WTC11 (cell line): ENCODE data around the gene MX2. TPM values are rescaled to one million over a fixed set of nuclear protein-coding genes. Genes with fewer than 3 reads are reported as not detected.
A peak's percentile ranks its signal among the peaks of the same experiment; 100 is the strongest.

ENCODE experiments used
- ATAC-seq: fragments of 200-7000 bp; cut with Tn5 transposase; 2 replicates; pipeline ENCODE4 v1.10.0; 2021; ENCODE audit warnings: mild to moderate bottlenecking, moderate library complexity
- CTCF ChIA-PET: fragments of 300-600 bp; sonication (Branson Sonifier 250); formaldehyde crosslinking; loops from one replicate; lab custom pipeline; 2021; ENCODE audit warnings: antibody characterized with exemption; lab: Charles Lee
- POLR2A ChIA-PET: fragments of 350-600 bp; sonication (Branson Sonifier 250); formaldehyde crosslinking; loops from one replicate; lab custom pipeline; 2021; ENCODE audit warnings: antibody characterized with exemption; lab: Charles Lee
- DNase-seq: peaks from one replicate; pipeline ENCODE4 v3.0.0; 2021; ENCODE audit warnings: low spot score
- H3K27ac Mint-ChIP-seq: 2 replicates; pipeline ENCODE4 v1.8.0; 2021; ENCODE audit warnings: mixed read lengths
- H3K27me3 Mint-ChIP-seq: 2 replicates; pipeline ENCODE4 v1.8.0; 2021; ENCODE audit warnings: low read depth, mild to moderate bottlenecking, moderate library complexity, mixed read lengths
- H3K36me3 Mint-ChIP-seq: 2 replicates; pipeline ENCODE4 v1.8.0; 2021; ENCODE audit warnings: mixed read lengths
- H3K4me1 Mint-ChIP-seq: 2 replicates; pipeline ENCODE4 v1.8.0; 2022; ENCODE audit warnings: mixed read lengths
- H3K4me3 Mint-ChIP-seq: 2 replicates; pipeline ENCODE4 v1.8.0; 2021; ENCODE audit warnings: mild to moderate bottlenecking, moderate library complexity, mixed read lengths
- H3K9me3 Mint-ChIP-seq: 2 replicates; pipeline ENCODE4 v1.8.0; 2021; ENCODE audit warnings: mixed read lengths
- ATF1 ChIP-seq: sonication (generic); formaldehyde crosslinking; IDR thresholded peaks from 2 replicates; pipeline ENCODE4 v1.8.1; 2023; ENCODE audit warnings: mild to moderate bottlenecking, moderate library complexity, missing genetic modification reagents
- CBFB ChIP-seq: sonication (generic); formaldehyde crosslinking; IDR thresholded peaks from 2 replicates; pipeline ENCODE4 v1.8.1; 2022; ENCODE audit warnings: mild to moderate bottlenecking, low read depth, missing genetic modification reagents
- E2F5 ChIP-seq: sonication (generic); formaldehyde crosslinking; IDR thresholded peaks from 2 replicates; pipeline ENCODE4 v1.8.1; 2022; ENCODE audit warnings: mild to moderate bottlenecking, moderate library complexity, missing genetic modification reagents
- ESRRA ChIP-seq: sonication (generic); formaldehyde crosslinking; IDR thresholded peaks from 2 replicates; pipeline ENCODE4 v1.8.1; 2022; ENCODE audit warnings: mild to moderate bottlenecking, missing genetic modification reagents, borderline replicate concordance
- ETV6 ChIP-seq: sonication (generic); formaldehyde crosslinking; IDR thresholded peaks from 2 replicates; pipeline ENCODE4 v1.8.1; 2022; ENCODE audit warnings: mild to moderate bottlenecking, missing genetic modification reagents
- IRF1 ChIP-seq: sonication (generic); formaldehyde crosslinking; IDR thresholded peaks from 2 replicates; pipeline ENCODE4 v1.8.0; 2023; ENCODE audit warnings: missing genetic modification reagents
- JUN ChIP-seq: sonication (generic); formaldehyde crosslinking; IDR thresholded peaks from 2 replicates; pipeline ENCODE4 v1.8.0; 2023; ENCODE audit warnings: mild to moderate bottlenecking, missing genetic modification reagents
- MXD4 ChIP-seq: fragments of 250-450 bp; sonication (Bioruptor Pico); IDR thresholded peaks from 2 replicates; pipeline ENCODE4 v1.8.0; 2021; ENCODE audit warnings: mild to moderate bottlenecking, moderate library complexity, borderline replicate concordance
- NFATC4 ChIP-seq: fragments of 250-450 bp; sonication (Bioruptor Pico); IDR thresholded peaks from 2 replicates; pipeline ENCODE4 v1.9.0; 2021; ENCODE audit warnings: mild to moderate bottlenecking
- NFE2L1 ChIP-seq: sonication (generic); formaldehyde crosslinking; IDR thresholded peaks from 2 replicates; pipeline ENCODE4 v1.8.1; 2023; ENCODE audit warnings: missing genetic modification reagents
- NR1H2 ChIP-seq: sonication (generic); formaldehyde crosslinking; IDR thresholded peaks from 2 replicates; pipeline ENCODE4 v1.9.0; 2021; ENCODE audit warnings: mild to moderate bottlenecking, moderate library complexity, missing genetic modification reagents
- NR3C1 ChIP-seq: sonication (generic); formaldehyde crosslinking; conservative IDR thresholded peaks from 2 replicates; pipeline ENCODE4 v1.8.1; 2023; ENCODE audit warnings: low read depth, mild to moderate bottlenecking, missing genetic modification reagents
- PRDM15 ChIP-seq: sonication (generic); formaldehyde crosslinking; IDR thresholded peaks from 2 replicates; pipeline ENCODE4 v1.8.0; 2022; ENCODE audit warnings: missing genetic modification reagents
- RELA ChIP-seq: sonication (generic); formaldehyde crosslinking; IDR thresholded peaks from 2 replicates; pipeline ENCODE4 v1.8.1; 2022; ENCODE audit warnings: missing genetic modification reagents, mild to moderate bottlenecking, borderline replicate concordance
- SP1 ChIP-seq: sonication (generic); formaldehyde crosslinking; conservative IDR thresholded peaks from 2 replicates; pipeline ENCODE4 v1.8.1; 2022; ENCODE audit warnings: missing genetic modification reagents
- STAT6 ChIP-seq: sonication (generic); formaldehyde crosslinking; conservative IDR thresholded peaks from 2 replicates; pipeline ENCODE4 v1.8.1; 2023; ENCODE audit warnings: mild to moderate bottlenecking, low read depth, missing genetic modification reagents, moderate library complexity
- USF1 ChIP-seq: sonication (generic); formaldehyde crosslinking; IDR thresholded peaks from 2 replicates; pipeline ENCODE4 v1.8.0; 2022; ENCODE audit warnings: mild to moderate bottlenecking, missing genetic modification reagents
- ZMAT4 ChIP-seq: fragments of 250-450 bp; sonication (Bioruptor Pico); IDR thresholded peaks from 2 replicates; pipeline ENCODE4 v1.9.0; 2021; ENCODE audit warnings: mild to moderate bottlenecking
- ZNF121 ChIP-seq: sonication (generic); formaldehyde crosslinking; IDR thresholded peaks from 2 replicates; pipeline ENCODE4 v1.8.0; 2023; ENCODE audit warnings: missing genetic modification reagents
- ZNF138 ChIP-seq: sonication (generic); formaldehyde crosslinking; conservative IDR thresholded peaks from 2 replicates; pipeline ENCODE4 v1.8.1; 2022; ENCODE audit warnings: mild to moderate bottlenecking, moderate library complexity, missing genetic modification reagents
- ZNF263 ChIP-seq: sonication (generic); formaldehyde crosslinking; IDR thresholded peaks from 2 replicates; pipeline ENCODE4 v1.8.1; 2022; ENCODE audit warnings: low read depth, mild to moderate bottlenecking, moderate library complexity, missing genetic modification reagents
- ZNF317 ChIP-seq: sonication (generic); formaldehyde crosslinking; IDR thresholded peaks from 2 replicates; pipeline ENCODE4 v1.8.1; 2023; ENCODE audit warnings: low read depth, mild to moderate bottlenecking, moderate library complexity, missing genetic modification reagents, borderline replicate concordance
- ZSCAN18 ChIP-seq: fragments of 250-450 bp; sonication (Bioruptor Pico); IDR thresholded peaks from 2 replicates; pipeline ENCODE4 v2.1.2; 2022; ENCODE audit warnings: mild to moderate bottlenecking, moderate library complexity
- total RNA-seq: library from RNA; stranded (reverse); gene quantifications from 3 replicates; pipeline ENCODE4 v1.2.3, GENCODE V29; 2021

MX2 gene
- total RNA-seq, 1 experiment from 2014 or later = 2.6 TPM

GRCh38 chr21:41358193-41359166 is 3.3 kb upstream of the MX2 start:
- ChIA-PET CTCF (interaction anchor here (0.6 to 3.1 kb wide), 15 partner anchors 11 to 202 kb away, joined by 3 to 76 read pairs (median 4); no protein-coding TSS in a partner anchor), POLR2A (no interaction called here)
- ATAC-seq (no peak), DNase-seq (no peak)
- TF ChIP-seq ZNF317 (no peak), ZMAT4 (CRISPR knock-in tag) (no peak), NR3C1 (no peak), RELA (CRISPR knock-in tag) (no peak), ZNF121 (CRISPR knock-in tag) (no peak), NR1H2 (CRISPR knock-in tag) (no peak), ZNF263 (CRISPR knock-in tag) (no peak), NFATC4 (no peak), IRF1 (CRISPR knock-in tag) (no peak), NFE2L1 (CRISPR knock-in tag) (no peak), ESRRA (no peak), STAT6 (CRISPR knock-in tag) (no peak)
- Mint-ChIP-seq H3K4me1 (peaks cover 18% of the 10 kb centered on the region), H3K36me3 (no peaks in the 10 kb centered on the region), H3K27ac (no peak overlapping the region), H3K27me3 (no peaks in the 10 kb centered on the region), H3K4me3 (no peak overlapping the region), H3K9me3 (no peaks in the 10 kb centered on the region)

GRCh38 chr21:41359286-41359685 is 2.5 kb upstream of the MX2 start:
- POLR2A ChIA-PET = no interaction called here
- H3K4me3 Mint-ChIP-seq = no peak overlapping the region
- no peaks in the 10 kb centered on the region for H3K9me3 Mint-ChIP-seq
- DNase-seq (peak; percentile 58), ATAC-seq (peak; percentile 85)
- H3K36me3 Mint-ChIP-seq = no peaks in the 10 kb centered on the region
- CTCF ChIA-PET = interaction anchor here (0.6 to 3.1 kb wide), 15 partner anchors 9 to 203 kb away, joined by 3 to 76 read pairs (median 4); no protein-coding TSS in a partner anchor
- H3K27me3 Mint-ChIP-seq = no peaks in the 10 kb centered on the region
- peaks cover 18% of the 10 kb centered on the region for H3K4me1 Mint-ChIP-seq
- H3K27ac Mint-ChIP-seq = no peak overlapping the region
- TF ChIP-seq MXD4 (CRISPR knock-in tag) (no peak), E2F5 (CRISPR knock-in tag) (no peak), PRDM15 (no peak), ZNF138 (CRISPR knock-in tag) (no peak), CBFB (CRISPR knock-in tag) (no peak), ZSCAN18 (CRISPR knock-in tag) (no peak), JUN (CRISPR knock-in tag) (no peak), USF1 (no peak), ATF1 (no peak), ETV6 (no peak), SP1 (CRISPR knock-in tag) (no peak)
